DND-41 (cell line): ENCODE data around the gene COQ6.

Source experiments
- ATAC-seq: fragments of 200-7000 bp; cut with Tn5 transposase; 3 replicates; pipeline ENCODE4 v1.9.1; 2021; ENCODE audit warnings: low read depth; ENCODE audit not compliant: insufficient read depth
- DNase-seq: peaks from one replicate; pipeline ENCODE4 v3.0.0-alpha.2; 2020
- H2AFZ ChIP-seq: 2 replicates; pipeline ENCODE4 v1.6.0; 2012; ENCODE audit warnings: low read depth, low read length
- H3K27ac ChIP-seq: 2 replicates; pipeline ENCODE4 v1.5.1; 2012; ENCODE audit warnings: low read length, inconsistent platforms
- H3K27me3 ChIP-seq: fragments of 200-600 bp; sonication (generic); 2 replicates; pipeline ENCODE4 v1.6.0; 2012; ENCODE audit warnings: low read length, mild to moderate bottlenecking, inconsistent platforms; ENCODE audit not compliant: insufficient read depth, poor library complexity
- H3K36me3 ChIP-seq: 2 replicates; pipeline ENCODE4 v1.5.1; 2012; ENCODE audit warnings: low read length, inconsistent platforms; ENCODE audit not compliant: insufficient read depth
- H3K4me1 ChIP-seq: 2 replicates; pipeline ENCODE4 v1.5.1; 2012; ENCODE audit warnings: mild to moderate bottlenecking, low read length; ENCODE audit not compliant: insufficient read depth
- H3K4me2 ChIP-seq: 2 replicates; pipeline ENCODE4 v1.6.0; 2012; ENCODE audit warnings: mild to moderate bottlenecking, moderate library complexity, low read length, inconsistent platforms; ENCODE audit not compliant: insufficient read depth
- H3K4me3 ChIP-seq, 2 experiments: fragments of 200-600 bp in 1 of 2; shearing (Covaris generic) in 1 of 2; 2 replicates each; pipeline ENCODE4 v1.5.1; 2012 to 2016; ENCODE audit warnings: inconsistent platforms in 2 of 2, low read length in 2 of 2, mild to moderate bottlenecking in 2 of 2, low read depth in 1 of 2, moderate library complexity in 1 of 2
- H3K79me2 ChIP-seq: 2 replicates; pipeline ENCODE4 v1.6.0; 2012; ENCODE audit warnings: low read length, inconsistent platforms; ENCODE audit not compliant: insufficient read depth
- H3K9ac ChIP-seq: 2 replicates; pipeline ENCODE4 v1.6.0; 2012; ENCODE audit warnings: low read depth, mild to moderate bottlenecking, inconsistent platforms, low read length, moderate library complexity
- H3K9me3 ChIP-seq: 2 replicates; pipeline ENCODE4 v1.5.1; 2012; ENCODE audit warnings: low read length, moderate library complexity, mild to moderate bottlenecking, inconsistent platforms; ENCODE audit not compliant: insufficient read depth, severe bottlenecking
- H4K20me1 ChIP-seq: 2 replicates; pipeline ENCODE4 v1.6.0; 2012; ENCODE audit warnings: low read length; ENCODE audit not compliant: insufficient read depth
- EZH2 ChIP-seq: IDR thresholded peaks from 3 replicates; pipeline ENCODE4 v1.6.1; 2012; ENCODE audit warnings: borderline replicate concordance, low read depth, mild to moderate bottlenecking, moderate library complexity, low read length, inconsistent platforms; ENCODE audit not compliant: severe bottlenecking
- TF ChIP-seq, protein P1 (sequence below): IDR thresholded peaks from 2 replicates; pipeline ENCODE4 v1.5.1; 2012; ENCODE audit warnings: borderline replicate concordance, low read length, moderate library complexity, mild to moderate bottlenecking; ENCODE audit not compliant: poor library complexity, severe bottlenecking; ENCODE audit errors: extremely low read depth

Gene COQ6

DNA sequence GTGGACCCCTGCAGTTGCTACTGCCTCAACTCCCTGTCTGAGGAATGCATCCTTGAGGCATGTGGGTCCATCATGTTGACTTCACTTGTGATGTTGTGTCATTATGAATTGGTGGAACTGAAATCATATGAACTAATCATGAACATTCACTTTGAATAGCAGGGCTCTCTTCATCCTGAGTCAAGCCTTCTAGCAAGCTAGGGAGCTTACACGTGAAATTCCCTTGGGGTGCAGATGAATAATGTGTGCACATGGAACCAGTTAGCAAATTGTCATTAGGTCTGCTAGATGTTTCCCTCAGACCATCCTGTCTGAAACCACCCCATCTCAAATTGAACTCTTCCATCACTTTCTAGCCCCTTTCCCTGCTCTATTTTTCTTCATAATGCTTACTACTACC lies 3.6 kb downstream of the COQ6 start:
- ATAC-seq: no peak
- peaks cover 19% of the 10 kb centered on the region for H3K79me2 ChIP-seq

DNA sequence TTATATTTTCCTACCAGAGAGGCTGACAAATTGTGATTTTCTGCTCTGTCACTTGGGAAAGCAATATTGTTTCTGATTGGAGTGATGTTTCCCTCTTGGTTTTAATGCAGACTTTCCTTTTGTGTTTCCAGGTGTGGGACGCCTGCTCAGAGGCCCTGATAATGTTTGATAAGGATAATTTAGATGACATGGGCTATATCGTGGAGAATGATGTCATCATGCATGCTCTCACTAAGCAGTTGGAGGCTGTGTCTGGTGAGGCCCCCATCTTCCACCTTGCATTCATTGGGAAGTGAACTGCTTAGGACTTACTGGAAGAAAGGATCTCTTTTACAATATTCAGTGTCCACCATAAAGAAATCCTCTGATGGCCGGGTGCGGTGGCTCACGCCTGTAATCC lies 5.6 kb downstream of the COQ6 start:
- no peak overlapping the region for H3K4me2 ChIP-seq
- H2AFZ ChIP-seq: no peak overlapping the region
- H4K20me1 ChIP-seq: no peaks in the 10 kb centered on the region
- H3K79me2 ChIP-seq: peaks cover 13% of the 10 kb centered on the region
- no peaks in the 10 kb centered on the region for H3K27me3 ChIP-seq
- TF ChIP-seq, protein P1, sequence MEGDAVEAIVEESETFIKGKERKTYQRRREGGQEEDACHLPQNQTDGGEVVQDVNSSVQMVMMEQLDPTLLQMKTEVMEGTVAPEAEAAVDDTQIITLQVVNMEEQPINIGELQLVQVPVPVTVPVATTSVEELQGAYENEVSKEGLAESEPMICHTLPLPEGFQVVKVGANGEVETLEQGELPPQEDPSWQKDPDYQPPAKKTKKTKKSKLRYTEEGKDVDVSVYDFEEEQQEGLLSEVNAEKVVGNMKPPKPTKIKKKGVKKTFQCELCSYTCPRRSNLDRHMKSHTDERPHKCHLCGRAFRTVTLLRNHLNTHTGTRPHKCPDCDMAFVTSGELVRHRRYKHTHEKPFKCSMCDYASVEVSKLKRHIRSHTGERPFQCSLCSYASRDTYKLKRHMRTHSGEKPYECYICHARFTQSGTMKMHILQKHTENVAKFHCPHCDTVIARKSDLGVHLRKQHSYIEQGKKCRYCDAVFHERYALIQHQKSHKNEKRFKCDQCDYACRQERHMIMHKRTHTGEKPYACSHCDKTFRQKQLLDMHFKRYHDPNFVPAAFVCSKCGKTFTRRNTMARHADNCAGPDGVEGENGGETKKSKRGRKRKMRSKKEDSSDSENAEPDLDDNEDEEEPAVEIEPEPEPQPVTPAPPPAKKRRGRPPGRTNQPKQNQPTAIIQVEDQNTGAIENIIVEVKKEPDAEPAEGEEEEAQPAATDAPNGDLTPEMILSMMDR: no peak
- no peak for TF ChIP-seq EZH2
- peaks cover 58% of the 10 kb centered on the region for H3K36me3 ChIP-seq
- no peaks in the 10 kb centered on the region for H3K9me3 ChIP-seq
- no peak for DNase-seq
- H3K27ac ChIP-seq: no peak overlapping the region
- ATAC-seq: no peak
- H3K4me3 ChIP-seq: no peak overlapping the region
- peaks cover 11% of the 10 kb centered on the region for H3K4me1 ChIP-seq
- H3K9ac ChIP-seq: no peak overlapping the region

More for the DNA sequence above, 3.6 kb downstream of the COQ6 start:
- Histone ChIP-seq H3K9ac (no peak overlapping the region), H3K4me3 (no peak overlapping the region), H3K36me3 (peaks cover 41% of the 10 kb centered on the region), H3K27ac (no peak overlapping the region), H3K4me1 (peaks cover 21% of the 10 kb centered on the region), H2AFZ (no peak overlapping the region), H3K4me2 (no peak overlapping the region), H3K27me3 (no peaks in the 10 kb centered on the region), H4K20me1 (no peaks in the 10 kb centered on the region), H3K9me3 (no peaks in the 10 kb centered on the region)
- no peak for DNase-seq
- TF ChIP-seq, protein P1: no peak
- TF ChIP-seq EZH2: no peak

DNA sequence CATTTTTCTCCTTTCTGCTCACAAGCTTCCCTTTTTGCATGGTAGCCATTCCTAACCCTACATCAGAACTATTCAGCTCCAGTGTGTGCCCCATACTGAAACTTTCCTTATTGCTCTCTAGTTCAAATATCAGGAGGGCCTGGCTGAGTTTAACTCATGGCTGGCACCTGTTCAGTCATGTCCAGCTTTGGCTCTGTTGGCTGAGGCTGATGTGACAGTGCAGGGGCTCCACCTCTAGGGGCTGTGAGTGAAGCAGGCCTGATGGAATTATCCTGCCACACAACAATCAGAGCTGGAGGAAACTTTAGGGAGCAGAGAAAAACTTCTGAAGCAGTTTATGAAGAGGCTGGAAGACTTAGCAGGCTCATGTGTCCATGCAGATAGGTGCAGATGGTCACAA lies 8.5 kb downstream of the COQ6 start:
- Histone ChIP-seq H3K79me2 (no peaks in the 10 kb centered on the region), H3K27me3 (no peaks in the 10 kb centered on the region), H3K27ac (no peak overlapping the region), H3K36me3 (peaks cover 79% of the 10 kb centered on the region), H3K4me1 (no peaks in the 10 kb centered on the region), H3K9ac (no peak overlapping the region), H3K4me3 (no peak overlapping the region), H3K9me3 (no peaks in the 10 kb centered on the region), H2AFZ (no peak overlapping the region), H4K20me1 (no peaks in the 10 kb centered on the region), H3K4me2 (no peak overlapping the region)
- DNase-seq (no peak), ATAC-seq (no peak)
- TF ChIP-seq, protein P1: no peak
- TF ChIP-seq EZH2: no peak

DNA sequence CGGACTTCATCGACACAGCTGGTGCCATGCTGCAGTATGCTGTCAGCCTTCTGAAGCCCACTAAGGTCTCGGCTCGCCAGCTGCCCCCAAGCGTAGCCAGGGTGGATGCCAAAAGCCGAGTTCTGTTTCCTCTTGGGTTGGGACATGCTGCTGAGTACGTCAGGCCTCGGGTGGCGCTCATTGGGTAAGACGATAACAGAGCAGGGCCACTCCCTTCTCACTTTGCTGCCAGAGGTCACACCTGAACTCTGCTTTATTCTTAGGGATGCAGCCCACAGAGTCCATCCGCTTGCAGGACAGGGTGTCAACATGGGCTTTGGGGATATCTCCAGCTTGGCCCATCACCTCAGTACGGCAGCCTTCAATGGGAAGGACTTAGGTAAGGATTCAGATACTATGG lies 11.1 kb downstream of the COQ6 start:
- Histone ChIP-seq H2AFZ (no peak overlapping the region), H3K4me1 (no peaks in the 10 kb centered on the region), H3K27me3 (no peaks in the 10 kb centered on the region), H4K20me1 (no peaks in the 10 kb centered on the region), H3K27ac (no peak overlapping the region), H3K4me3 (no peak overlapping the region), H3K9me3 (no peaks in the 10 kb centered on the region), H3K79me2 (no peaks in the 10 kb centered on the region), H3K9ac (no peak overlapping the region), H3K36me3 (peaks cover 79% of the 10 kb centered on the region), H3K4me2 (no peak overlapping the region)
- ATAC-seq (no peak), DNase-seq (no peak)
- TF ChIP-seq EZH2: no peak
- TF ChIP-seq, protein P1: no peak
